Activated gamma-delta T cell treated with anti-CD3 and anti-CD28 coated beads, Interleukin-2, amount 50 U/mL, for 16 hours (primary cell): ENCODE results near the gene ZNF532.
"Not testable (repeated sequence)": the region's sequence is repeated elsewhere in the genome, so short reads cannot be mapped to it uniquely, and the experiment has no call there.

ENCODE experiments used
- DNase-seq: peaks from one replicate; pipeline ENCODE4 v3.0.0-alpha.2; 2020; ENCODE audit warnings: low read depth

Gene ZNF532

DNA sequence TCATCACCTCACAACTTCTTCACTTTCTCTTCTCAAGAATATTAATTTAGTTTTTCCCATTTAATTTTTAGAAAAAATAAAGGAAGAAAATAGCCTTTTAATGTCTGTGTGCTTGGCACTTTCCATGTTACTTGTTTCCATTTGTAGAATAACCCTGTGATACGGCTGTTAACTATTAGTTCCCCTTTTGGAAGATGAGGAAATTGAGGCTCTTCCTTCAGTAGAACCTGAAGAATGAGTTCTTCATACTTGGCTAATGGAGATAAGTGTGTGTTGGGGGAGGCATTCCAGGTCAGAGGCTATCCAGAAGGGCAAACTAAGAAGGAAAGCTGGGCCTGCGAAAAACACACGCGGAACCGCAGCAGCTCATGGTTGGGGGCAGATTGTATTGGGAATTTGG is 38.3 kb downstream of the ZNF532 start:
- DNase-seq: no peak

DNA sequence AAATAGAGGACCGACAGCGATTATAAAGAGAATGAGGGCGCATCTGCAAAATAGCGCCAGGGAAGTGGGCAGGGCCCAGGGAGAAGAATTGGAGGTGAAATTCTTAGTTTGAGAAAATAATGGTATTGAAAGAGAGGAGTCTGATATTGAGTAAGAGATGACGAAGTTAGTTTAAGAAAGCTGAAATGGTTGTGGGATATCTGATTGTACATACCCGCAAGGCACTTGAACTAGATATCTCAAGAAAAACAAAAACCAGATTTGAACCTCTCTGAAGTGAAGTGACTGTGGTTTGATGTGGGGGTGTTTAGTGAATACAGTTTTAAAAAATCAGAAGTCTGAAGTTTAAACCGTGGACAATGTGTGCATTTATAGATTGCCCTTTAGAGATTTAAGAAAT is 38.9 kb downstream of the ZNF532 start:
- DNase-seq: no peak

DNA sequence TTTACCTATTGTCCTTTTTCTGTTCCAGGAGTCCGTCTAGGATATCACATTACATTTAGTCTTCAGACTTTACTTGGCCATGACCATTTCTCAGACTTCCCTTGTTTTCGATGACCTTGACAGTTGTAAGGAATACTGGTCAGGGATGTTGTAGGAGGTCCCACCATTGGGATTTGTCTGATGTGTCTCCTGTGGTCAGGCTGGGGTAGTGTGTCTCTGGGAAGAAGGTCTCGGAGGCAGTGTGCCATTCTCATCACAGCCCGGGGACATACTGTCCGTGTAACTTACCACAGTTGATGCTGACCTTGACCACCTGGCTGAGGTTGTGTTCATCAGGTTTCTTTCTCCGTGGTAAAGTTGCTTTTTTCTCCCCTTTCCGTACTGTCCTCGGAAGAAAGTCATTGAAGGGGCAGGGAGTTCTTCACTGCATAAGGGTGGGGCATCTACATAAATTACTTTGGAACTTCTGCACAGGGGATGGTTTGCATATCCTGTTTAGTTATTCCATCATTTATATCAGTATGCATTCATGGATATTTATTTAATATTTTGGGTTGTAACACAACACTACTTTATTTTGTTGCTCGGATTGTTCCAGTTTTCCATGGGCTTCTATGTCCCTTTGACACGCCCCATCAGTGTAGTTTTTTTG is 41.2 kb downstream of the ZNF532 start:
- no peak for DNase-seq

DNA sequence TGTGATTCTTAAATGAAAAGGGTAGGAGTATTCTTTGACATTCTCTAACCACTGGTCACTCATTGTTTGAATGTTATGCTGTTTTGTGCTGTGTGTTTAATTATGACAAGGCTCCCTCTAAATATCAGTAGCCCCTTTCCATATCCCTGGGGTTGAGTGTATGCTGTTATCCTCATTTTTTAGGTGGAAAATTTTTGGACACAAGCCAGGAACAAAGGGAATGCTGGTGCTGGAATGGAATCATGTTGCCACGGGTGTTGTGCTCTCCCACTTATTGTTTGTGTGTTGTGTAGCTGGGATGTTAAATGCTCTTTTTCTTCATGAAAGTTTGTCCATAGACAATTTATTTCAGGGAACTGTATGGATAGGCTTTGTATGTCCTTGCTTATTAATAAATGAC is 43.3 kb downstream of the ZNF532 start:
- DNase-seq: no peak

DNA sequence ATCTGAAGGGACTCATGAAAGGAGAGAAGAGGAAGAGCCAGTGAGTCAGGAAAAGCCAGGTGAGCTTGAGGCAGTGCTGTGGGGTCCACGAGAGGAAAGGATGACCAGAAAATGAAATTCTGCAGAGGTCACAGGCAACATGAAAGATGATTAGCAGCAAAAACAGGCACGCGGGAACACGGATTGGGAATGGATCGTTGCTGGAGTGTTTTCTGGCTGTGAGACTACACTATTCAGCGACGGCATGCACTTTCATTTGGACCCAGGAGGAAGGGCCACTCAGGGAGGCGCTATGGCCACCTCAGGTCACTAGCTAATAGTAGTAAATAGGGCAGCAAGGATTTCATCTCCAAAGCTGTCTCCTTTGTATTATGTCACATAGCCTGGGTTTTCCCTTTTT is 44.8 kb downstream of the ZNF532 start:
- no peak for DNase-seq

DNA sequence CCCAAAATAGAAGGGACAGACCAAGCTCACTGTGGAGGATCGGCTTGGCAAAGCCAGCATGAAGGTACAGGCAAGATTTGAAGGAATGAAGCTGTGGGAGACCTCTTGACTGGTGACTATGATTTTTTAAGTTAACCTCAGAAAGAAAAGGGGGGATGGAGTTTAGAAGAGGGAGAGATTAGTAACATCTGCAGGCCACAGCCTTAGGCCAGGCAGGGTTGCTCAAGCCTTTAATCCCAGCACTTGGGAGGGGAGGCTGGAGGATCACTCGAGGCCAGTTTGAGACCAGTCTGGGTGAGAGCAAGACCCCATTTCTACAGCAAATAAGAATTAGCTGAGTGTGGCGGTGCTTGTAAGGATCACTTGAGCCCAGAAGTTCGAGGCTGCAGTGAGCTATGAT is 46.6 kb downstream of the ZNF532 start:
- DNase-seq: no peak

DNA sequence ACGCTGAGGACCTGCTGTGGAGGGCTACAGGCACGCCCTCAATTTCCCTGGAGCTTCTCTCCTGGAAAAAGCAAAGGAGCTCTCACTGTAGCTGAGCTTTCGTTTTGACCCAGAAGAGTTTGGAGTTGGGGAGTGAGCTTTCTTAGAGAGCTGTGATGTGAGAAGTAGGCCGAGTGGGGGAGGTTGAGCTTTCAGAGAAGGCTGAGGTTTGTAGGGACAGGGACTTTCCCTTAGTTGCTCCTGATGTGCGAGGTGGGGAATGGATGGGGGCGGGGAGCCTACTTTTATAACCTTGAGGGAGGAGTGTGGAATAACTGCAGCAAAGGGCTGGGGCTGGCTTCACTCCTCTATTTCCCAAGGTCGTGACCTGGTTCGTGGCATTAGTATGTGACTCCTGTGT is 47.1 kb downstream of the ZNF532 start:
- DNase-seq: no peak

DNA sequence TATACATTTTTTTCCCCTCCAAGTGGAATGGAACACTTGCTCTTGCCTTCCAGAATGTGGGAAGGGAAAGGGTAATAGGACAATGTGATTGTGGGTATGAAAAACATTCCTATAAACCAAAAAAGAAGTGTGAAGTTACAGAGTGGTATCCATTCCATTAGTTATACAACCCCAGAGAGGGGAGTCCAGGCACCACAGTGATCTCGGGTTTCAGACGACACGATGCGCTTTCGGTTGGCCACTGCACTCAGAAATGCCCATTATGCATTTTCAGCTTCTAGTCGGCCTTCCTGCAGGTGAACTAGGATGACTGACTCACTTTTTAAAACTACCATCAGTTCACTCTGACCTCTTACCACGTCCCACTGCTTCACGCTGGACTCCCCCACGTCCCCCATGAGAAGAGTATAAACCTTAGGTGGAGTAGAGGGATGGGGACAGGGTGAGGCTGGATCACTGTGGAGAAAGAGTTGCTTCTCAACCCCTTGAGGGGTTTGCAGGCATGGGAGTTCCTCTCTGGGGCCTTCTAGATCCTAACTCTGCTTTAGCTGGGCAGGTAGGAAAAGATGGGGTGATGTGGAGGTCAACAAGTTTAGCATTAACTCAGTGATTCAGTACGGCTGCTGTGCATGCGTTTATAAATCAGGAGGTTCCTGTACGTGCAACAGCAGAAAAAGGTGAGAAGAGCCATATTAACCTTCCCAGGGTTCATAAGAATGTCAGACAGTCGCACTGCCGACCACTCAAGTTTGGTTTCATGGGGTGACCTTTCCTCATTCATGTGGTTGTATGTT is 50.5 kb downstream of the ZNF532 start:
- DNase-seq: no peak

DNA sequence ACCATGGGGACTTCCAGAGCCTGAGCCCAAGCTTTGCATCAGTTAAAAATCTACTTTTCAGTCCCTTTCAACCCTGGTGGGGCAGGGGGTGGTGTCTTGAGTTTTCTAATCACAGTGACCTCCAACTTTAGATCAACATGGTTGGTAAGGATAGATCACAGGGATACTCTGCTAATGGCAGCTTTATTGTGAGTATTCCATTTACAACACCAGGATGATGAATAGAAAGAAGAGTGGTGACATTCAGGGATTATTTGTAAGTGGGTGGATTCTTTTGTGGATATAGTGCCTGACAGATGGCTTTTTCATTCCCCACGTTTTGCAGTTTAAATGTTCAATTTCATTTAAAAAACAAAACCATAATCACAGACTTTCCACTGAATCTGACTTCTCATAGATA is 51.3 kb downstream of the ZNF532 start:
- no peak for DNase-seq

DNA sequence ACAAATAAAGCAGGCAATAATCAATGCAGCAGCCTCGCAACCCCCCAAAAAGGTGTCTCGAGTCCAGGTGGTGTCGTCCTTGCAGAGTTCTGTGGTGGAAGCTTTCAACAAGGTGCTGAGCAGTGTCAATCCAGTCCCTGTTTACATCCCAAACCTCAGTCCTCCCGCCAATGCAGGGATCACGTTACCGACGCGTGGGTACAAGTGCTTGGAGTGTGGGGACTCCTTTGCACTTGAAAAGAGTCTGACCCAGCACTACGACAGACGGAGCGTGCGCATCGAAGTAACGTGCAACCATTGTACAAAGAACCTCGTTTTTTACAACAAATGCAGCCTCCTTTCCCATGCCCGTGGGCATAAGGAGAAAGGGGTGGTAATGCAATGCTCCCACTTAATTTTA is 55.3 kb downstream of the ZNF532 start:
- not testable (repeated sequence) for DNase-seq

DNA sequence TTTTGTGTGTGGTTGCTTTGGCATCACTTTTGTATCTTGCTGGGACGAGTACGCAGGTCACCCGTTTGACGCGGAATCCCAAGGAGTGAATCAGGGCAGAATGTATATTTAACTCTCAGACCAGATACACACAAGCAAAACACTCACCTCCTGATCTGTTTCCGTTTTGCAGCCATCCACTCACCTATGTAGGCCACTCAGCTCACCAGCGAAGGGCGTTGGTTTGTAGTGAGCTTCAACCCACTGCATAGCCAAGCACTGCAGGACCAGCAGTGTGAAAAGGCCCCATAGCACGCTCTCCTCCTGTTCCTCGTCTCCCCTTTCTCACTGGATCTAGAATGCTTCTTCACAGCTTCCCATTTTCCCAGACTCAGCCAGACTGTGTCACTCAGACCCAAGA is 58.3 kb downstream of the ZNF532 start:
- DNase-seq: no peak

DNA sequence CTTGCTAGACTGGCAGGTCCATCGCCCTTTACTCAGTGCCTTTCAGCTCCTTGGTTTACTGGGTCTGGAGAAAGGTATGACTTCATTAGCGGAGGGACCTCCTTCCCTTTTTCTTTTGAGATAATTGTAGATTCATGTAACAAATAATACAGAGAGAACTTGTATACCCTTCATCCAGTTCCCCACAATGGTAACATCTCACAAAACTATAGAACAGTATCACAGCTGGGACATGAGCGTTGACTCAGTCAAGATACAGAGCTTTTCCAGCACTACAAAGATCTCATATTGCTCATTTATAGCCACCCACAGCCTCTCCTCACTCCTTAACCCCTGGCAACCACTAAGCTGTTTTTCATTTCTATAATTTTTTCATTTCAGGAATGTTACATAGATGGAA is 59.8 kb downstream of the ZNF532 start:
- no peak for DNase-seq

DNA sequence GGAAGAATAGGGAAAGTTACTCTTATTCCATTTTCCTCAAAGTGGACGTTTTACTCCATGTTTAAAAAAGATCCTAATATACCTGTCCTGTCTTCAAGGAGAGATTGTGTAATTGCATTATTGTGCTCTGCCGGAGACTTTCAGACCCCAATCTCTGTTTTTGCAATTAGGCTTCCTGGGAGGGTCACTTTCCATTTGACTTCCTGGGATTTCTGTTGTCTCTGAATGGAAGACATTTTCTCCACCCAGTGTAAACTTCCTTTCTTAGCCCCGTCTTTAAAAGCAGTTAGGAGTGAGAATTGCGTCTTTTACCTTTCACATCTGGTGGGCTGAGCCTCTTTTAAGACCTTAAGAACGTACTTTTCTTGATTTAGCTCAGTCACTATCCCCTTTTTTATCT is 63.0 kb downstream of the ZNF532 start:
- DNase-seq: no peak

DNA sequence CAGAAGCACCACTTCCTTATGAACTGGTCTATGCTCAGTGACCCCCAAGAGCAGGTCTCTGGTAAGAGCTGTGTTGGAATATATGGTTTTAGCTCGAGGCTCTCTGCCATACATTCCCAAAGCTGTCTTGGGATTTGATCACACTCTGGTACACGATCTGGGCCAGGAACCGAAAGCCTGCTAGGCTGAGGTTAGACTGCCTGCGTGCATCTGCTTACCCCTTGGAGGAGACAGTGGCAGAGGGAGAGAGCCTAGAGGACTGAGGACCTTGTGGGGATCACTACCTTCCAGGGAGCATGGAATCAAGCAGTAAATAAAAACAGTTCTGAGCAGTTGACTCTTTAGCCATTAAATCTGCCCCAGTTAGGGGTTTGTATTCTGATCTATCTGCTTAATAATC is 63.7 kb downstream of the ZNF532 start:
- no peak for DNase-seq

DNA sequence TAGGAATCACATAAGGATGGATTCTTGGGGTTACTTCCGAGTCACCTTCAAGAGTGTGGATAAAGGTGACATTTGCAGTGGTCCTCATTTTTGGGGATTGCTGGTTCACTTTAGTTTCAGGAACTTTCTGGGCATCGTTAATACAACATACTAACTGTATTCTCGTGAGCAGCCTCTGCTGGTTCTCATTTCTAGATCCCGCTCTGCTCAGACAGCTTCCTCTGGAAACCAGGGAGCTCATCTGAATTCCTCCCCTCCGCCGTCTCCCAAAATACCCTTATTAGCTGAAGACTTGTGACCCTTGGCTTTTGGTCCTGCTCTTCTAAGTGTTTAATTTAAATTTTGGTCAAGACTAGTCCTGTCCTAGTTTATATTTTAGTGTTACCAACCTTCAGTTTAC is 64.5 kb downstream of the ZNF532 start:
- DNase-seq: no peak

DNA sequence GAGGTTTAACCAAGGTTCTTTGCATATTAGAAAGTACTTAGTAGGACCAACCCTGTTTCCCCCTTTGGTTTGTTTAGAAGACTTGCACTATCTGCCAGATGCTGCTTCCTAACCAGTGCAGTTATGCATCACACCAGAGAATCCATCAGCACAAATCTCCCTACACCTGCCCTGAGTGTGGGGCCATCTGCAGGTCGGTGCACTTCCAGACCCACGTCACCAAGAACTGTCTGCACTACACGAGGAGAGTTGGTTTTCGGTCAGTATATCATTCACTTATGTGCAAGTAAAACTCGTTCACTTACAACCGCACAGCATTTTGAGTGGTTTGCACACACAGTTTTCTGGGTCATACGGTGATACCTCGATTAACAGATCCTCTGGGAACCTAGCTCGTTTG is 69.7 kb downstream of the ZNF532 start:
- DNase-seq: no peak

DNA sequence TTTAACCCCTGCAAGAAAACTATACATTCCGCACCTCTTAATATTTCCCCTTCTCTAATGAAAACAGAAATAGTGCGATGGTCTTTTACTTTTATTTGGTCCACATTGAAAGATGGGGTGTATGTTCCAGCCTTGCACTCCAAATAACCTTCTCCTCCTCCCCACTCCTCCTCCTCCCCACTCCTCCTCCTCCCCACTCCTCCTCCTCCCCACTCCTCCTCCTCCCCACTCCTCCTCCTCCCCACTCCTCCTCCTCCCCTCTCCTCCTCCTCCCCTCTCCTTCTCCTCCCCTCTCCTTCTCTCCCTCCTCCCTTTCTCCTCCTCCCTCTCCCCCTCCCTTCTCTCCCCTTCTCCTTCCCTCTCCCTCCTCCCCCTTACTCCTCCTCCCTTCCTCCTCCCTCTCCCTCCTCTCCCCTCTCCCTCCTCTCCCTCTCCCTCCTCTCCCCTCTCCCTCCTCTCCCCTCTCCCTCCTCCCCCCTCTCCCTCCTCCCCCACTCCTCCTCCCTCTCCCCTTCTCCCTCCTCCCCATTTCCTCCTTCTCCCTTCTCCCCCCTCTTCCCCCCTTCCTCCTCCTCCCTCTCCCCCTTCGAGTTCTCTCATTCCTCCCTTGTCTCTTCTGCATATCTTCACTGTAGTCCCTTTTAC is 70.4 kb downstream of the ZNF532 start:
- no peak for DNase-seq

DNA sequence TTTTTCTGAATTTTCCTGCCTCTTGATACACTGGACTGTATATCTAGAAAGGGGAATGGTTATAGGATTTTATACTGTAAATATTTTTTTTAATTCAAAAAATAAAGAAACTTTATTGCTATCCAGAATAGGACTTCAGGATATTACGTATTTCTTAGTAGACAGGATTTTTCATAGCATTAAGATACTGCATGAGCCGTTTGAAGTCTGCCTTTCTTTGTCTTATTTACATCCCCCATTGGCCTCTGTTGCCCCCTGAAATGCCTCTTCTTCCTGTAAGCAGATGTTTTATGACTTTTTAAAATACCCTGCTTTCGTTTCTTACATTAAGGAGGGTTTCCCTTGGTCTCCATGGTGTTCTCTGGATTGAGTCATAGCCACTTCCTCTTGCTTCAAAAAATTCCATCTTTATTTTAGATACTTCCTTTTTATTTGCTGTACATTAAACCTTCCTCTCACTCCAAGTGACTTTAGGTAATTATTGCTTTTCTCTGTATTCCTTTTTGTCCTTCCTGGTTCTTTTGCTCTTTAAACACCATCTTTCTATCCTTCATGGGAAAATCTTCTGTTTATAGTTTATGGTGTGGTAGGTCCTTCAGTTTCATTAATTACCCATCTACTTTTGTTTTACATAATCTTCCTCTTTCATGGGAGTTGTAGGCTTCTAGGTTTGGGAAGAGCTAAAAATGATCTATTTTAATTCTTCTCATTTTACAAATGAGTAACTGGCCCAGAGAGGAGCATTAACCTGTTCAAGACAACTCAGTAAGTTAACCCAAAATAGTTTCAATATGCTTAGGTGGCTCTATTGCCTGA is 72.6 kb downstream of the ZNF532 start:
- no peak for DNase-seq

DNA sequence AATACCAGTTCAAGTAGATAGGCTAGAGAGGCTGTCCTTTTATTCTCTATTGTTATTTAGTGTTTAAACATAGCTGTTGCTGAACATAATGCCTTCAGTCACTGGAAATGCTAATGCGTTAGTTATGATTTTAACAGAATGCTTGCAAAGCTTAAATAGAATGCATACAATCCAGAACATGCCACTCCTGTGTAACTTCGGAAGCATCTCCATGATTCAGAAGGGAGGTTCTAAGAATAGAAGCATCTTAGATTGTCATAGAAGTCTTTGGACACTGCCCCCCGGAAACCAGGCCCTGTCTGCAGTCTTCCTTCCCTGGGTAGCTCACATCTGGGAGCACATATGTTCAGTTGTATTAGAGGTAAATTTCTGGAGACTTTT is 73.2 kb downstream of the ZNF532 start:
- no peak for DNase-seq

DNA sequence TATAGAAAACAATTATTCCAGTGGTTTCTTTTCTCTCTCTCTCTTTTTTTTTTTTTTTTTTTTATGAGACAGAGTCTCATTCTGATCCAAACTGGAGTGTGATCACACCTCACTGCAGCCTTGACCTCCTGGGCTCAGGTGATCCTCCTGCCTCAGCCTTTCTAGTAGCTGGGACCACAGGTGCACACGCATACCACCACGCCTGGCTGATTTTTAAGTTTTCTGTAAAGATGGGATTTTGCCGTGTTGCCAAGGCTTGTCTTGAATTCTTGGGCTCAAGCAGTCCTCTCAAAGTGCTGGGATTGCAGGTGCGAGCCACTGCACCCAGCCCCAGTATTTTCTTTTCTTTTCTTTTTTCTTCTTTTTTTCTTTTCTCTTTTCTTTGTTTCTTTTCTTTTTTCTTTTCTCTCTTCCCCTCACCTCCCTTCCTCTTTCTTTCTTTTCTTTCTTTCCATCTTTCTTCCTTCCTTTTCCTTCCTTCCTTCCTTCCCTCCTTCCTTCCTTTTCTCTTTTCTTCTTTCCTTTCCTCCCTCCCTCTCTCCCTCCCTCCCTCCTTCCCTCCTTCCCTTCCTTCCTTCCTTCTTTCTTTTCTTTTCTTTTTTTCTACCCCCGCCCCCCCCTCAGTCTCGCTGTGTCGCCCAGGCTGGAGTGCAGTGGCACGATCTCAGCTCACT is 76.9 kb downstream of the ZNF532 start:
- no peak for DNase-seq

DNA sequence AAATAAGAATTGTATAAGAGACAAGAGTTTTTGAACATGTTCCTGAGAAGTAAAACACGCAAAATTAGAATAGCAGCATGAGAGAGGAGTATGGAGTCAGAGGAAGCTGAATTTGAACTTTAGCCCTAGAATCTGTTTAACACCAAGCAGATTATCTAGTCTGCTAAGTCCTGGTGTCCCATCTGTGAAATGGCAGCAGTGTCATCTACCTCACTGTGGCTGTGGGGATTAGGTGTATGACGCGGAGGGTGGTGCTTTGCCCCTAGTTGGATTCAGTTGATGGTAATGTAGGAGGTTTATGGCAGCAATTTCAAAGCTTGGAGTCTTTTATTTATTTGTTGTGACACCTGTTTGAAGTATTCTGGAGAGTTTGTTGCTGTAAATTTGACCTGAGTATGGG is 79.2 kb downstream of the ZNF532 start:
- no peak for DNase-seq

DNA sequence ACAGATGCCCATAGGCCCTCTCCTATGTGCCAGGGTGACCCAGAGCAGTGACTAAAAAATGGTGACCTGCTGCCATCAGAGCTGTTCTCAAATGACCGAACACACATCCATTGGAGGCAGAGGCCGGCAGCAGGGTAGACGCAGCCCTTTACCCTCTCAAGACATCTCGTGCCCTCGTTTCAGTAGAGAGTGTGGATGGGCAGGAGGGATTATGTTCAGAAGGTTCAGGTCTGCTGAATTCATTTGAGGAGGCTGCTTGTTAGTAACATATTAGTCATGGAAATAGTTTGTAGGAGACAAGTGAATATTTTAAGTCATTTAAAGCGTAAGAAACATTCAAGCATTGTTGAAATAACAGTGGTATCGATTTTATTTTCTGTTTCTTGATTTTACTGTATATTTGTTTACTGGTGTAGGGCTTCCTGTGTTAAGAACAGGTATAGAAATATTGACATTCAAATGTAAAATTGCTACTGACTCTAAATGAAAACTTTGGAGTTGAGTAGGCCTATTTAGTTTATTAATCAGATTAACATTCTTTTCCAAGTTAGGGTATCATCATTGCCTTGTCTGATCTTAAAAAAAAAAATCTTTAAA is 82.6 kb downstream of the ZNF532 start:
- DNase-seq: no peak
